Esophagus mucosa (tissue), 1 donor: ENCODE results near the gene MUSK. TPM values are rescaled to one million over a fixed set of nuclear protein-coding genes. Genes with fewer than 3 reads are reported as not detected.
"Not testable (repeated sequence)": the region's sequence is repeated elsewhere in the genome, so short reads cannot be mapped to it uniquely, and the experiment has no call there.

Experiments
- ATAC-seq: fragments of 200-7000 bp; cut with Tn5 transposase; one replicate; pipeline ENCODE4 v1.9.1; 2020
- total RNA-seq: library from RNA; stranded (reverse); gene quantifications from one replicate; pipeline ENCODE4 v1.2.4, GENCODE V29; 2023
- donor health status: DM: yes; HTN: yes; CAD: no.

Gene MUSK
- total RNA-seq, 1 donor from 2014 or later: 0.48 TPM

DNA sequence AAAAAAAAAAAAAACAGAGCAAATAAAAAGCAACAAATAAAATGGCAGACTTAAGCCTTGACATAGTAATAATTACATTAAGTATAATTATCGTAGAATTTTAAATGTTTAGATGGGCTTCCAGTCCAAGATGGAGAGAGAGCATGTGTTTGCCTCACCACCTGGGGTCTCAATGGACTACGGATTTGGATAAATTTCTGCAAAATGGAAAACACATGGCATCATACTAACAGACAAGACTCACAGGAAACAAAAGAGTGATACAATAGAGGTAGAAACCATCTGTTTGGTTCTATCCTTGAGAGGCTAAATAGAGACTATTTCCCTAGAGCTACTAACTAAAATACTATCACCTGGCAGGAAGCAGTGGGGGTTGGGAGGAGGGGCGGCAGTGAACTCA, 144.3 kb downstream of the MUSK start:
- ATAC-seq: no peak

DNA sequence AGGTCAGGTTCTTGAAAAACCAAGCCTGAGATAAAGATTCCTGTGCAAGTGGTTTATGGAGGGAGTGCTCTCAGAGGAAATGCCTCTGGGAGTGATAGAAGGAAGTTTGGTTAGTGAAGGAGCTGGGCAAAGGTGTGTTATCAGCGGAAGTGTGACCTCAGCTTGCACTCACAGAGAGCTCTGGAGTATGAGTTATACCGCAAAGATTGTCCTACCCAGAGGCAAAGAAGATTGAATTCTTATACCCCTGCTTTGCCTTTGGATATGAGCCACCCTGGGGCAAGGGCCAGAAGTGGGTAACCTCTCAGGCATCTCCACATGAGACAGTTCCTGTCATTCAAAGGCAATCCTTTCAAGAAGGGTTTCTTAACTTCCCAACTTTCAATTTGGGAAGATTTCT, 145.6 kb downstream of the MUSK start:
- no peak for ATAC-seq

DNA sequence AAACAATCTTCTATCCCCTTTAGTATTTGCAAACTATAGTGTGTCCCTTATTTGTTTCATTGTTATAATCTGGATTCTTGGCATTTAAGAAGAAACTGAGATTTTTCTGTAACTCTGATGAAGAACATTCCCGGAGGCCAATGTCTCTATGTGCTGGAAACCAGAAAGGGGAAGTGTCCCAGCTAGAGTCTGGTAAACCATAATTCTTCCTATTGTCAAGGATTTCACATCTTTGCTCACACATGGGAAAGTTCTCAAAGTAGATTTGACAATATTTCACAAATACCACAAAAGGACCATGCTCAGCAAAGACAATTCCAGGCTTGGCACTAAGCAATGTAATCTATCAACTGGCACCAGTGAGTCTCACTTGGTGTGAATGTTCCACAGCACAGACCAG, 146.8 kb downstream of the MUSK start:
- no peak for ATAC-seq

- ATAC-seq: no peak
These were observed 151.8 kb downstream of the MUSK start for GRCh38 chr9:110820381-110820780.

DNA sequence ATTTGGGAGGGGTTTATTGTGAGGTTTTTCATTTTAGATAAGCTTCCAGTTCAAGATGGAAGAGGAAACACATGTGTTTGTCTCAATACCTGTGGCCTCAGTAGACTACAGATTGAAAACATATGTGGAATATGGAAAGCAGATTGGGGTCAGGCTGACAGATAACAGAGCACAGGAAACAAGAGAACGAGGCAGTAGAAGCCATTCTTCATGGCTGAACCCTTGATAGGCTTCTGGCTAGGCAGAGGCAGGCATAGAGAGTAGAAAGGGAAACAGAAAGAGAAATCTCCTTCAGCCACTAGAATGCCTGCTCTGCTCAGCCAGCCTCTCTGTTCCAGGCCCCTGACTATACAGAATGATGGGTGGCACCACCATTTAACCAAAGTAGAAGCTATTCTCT, 152.5 kb downstream of the MUSK start:
- no peak for ATAC-seq

GRCh38 chr9:110825129-110825528, 156.5 kb downstream of the MUSK start:
- not testable (repeated sequence) for ATAC-seq

DNA sequence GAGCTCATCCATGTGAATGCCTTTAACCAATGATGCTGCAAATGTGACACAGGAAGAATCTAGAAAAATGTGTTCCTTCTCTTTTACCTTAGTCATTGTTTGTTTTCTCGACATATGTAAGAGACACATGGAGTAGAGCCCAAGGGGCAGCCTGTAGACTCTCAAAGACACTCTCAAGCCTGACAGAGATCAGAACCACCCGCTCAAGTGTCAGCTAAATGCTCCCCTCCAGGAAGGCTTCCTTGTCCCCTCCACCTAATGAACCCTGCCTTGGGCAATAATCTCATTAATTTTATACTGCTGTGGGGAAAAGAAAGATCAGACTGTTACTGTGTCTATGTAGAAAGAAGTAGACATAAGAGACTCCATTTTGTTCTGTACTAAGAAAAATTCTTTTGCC, 157.4 kb downstream of the MUSK start:
- no peak for ATAC-seq

GRCh38 chr9:110826400-110826799, 157.8 kb downstream of the MUSK start:
- not testable (repeated sequence) for ATAC-seq

DNA sequence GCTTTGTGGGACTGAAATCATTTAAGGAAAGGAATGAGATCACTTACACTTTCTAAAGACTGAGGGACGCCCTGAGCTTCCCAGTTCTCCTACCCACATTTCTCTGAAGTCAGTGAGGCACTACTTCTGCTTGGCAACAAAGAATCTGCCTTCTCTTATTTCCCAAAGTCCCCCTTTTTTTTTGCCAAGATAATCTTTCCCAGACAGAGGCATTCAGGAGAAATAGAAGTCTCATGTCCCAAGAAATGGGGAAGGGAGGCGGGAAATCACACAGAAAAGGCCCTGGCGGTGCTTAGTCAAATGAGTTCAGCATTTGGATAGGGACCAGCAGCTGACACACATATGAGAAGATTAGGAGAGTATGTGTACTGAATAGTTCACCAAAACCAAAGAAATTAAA, 159.7 kb downstream of the MUSK start:
- ATAC-seq: no peak

DNA sequence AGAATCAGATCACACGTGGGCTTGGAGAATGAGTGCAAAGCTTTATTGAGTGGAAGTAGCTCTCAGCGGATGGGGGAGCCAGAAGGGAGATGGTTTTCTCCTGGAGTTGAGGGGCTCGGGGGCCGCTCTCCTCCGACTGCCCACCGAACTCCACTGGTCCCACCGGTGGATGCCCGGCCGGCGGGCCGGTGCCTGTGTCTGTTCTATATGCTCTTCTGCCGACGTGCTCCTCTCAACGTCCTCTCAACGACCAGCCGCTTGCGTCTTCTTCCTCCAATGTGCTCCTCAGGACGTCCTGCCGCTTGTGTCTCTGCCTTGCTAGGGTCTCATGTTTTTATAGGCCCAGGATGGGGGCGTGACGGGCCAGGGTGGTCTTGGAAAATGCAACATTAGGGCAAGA, 161.9 kb downstream of the MUSK start:
- no peak for ATAC-seq

DNA sequence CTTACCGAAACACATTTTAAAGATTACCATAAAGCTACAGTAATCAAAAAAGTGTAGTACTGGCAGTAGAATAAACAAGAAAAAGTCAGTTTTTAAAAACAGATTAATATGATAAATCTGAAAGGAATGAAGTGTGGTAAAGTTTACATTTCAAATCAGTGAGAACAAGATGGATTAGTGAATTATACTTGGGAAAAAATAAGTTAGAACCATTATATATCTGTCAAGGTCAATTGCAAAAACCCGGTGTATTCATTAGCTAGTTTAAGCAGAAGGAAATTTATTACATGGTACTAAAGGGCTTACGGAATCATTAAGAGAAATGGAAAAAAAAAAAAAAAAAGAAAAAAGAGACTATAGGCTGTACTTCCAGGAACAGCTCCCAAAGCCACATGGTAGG, 164.3 kb downstream of the MUSK start:
- no peak for ATAC-seq

DNA sequence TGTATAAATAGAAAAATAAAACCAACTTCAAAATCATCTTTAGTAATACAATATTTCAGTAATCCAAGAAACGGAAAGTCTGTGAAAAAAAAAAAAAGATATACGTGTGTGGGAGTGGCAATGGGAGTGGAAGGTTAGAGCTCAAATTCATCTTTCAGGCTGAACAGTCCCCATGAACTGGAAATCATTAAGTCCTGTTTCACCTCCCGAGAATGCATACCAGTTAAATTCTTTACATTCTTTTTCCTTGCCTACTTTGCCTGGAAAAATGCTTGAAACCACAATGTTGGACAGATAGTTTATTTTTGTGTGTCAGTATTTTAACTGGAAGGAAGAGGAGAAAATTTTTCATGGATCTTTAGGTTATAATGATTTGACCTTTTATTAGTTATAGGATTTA, 166.8 kb downstream of the MUSK start:
- no peak for ATAC-seq

- no peak for ATAC-seq
These were observed 167.3 kb downstream of the MUSK start for GRCh38 chr9:110835859-110836271.

DNA sequence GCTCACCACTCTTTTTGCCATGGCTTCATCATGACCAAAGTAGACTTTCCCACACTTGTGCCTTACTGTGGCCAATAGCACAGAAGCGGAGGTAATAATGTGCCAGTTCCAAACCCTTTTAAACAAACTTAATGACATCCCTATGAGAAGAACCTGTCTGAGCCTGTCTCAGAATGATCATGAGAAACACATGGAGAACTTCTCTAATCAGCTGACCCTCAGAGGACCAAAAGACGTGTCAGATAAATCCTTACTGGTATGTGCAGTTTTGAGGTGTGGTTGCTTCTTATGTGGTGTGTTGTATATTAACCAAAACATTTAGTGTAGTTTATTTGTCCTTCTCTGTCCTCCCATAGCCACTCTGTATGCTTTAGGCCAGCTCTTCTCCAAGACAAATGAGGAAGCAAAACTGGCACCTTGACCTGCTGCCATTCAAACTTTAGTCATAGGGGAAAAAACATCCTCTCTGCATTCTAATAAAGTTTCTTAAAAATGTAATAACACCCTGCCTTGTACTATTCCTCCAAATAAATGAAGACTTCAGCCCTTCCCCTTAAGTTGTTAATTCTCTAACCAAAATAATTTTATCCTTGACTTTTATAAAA, 168.9 kb downstream of the MUSK start:
- no peak for ATAC-seq

GRCh38 chr9:110842169-110842568, 173.6 kb downstream of the MUSK start:
- ATAC-seq: no peak

GRCh38 chr9:110842986-110843385, 174.4 kb downstream of the MUSK start:
- ATAC-seq: no peak

DNA sequence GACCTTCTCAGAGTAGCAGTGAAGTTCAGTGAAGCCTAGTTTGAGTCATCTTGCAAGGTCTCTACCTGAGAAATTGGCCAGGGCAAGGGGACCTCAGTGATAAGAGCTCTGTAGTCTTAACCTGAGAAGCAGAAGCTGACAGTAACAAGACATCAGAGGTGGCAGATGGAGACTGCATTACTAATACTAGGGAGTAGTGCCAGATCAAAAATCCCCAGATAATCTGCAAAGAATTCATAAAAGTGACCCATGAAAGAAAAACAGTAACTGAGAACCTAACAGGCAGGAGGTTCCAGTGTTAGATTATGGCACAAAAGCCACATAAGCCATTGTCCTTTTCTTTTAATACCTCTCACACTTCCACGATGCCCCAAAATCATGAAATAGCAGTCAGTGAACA, 175.5 kb downstream of the MUSK start:
- ATAC-seq: no peak

GRCh38 chr9:110846215-110846614, 177.6 kb downstream of the MUSK start:
- ATAC-seq: no peak

- ATAC-seq: no peak
These were observed 179.1 kb downstream of the MUSK start for GRCh38 chr9:110847671-110848070.

DNA sequence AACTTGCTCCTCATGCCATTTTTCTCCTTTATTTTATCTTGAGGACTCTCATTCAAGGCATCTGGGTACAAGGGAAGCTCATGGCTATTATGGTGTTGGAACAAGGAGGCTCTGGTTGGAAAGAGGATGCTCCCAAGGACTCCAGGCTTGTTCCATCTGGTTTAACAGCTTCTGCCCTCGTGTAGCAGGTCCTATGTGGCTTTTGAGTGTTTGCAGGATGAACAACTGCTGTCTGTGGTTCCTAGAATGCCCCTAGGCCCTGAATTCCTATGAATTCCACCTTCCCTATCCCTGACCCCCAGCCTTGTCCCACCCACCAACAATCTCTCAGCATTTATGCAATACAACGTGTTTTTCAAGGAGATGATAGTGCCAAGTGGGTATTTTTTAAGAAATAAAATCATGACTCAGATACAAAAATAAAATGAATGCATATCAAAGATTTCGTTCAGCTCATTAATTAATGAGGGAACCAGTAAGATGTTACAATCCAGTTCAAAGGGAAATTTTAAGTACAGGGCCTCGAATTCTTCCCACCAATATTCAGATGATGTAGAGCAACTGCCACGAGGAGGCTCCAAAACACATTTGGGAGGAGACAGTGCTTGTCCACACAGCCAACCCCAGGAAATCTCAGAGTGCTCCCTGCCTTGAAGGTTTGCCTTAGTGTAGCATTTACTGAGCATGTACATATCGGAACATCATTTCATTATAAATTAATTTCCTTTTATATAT, 182.0 kb downstream of the MUSK start:
- no peak for ATAC-seq
